ENCODE results near the gene C6orf62. TPM values are rescaled to one million over a fixed set of nuclear protein-coding genes. Genes with fewer than 3 reads are reported as not detected.

C6orf62 gene
- total and polyA plus RNA-seq, 2 donors (not counting 3 experiments of a cell fraction or from before 2014, with no cell fraction given), result 36.5 to 129 TPM

DNA sequence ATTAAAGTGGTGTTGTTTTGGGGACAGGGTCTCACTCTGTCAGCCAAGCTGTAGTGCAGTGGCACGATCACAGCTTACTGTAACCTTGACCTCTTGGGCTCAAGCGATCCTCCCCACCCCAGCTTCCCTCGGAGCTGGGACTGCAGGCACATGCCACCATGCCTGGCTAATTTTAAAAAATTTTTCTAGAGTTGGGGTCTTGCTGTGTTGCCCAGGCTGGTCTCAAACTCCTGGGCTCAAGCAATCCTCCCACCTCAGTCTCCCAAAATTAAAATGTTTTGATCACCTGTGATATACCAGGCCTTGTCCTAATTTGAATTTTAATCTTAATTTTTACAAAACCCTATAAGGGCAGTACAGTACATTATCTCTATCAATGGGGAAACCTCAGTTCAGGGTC lies 26.5 kb downstream of the C6orf62 start:
- intact Hi-C loops (cut with micrococcal nuclease), result loop anchor here (10.0 kb wide), 1 partner anchor 408 kb away; no protein-coding TSS in a partner anchor
- FAIRE-seq, result no peak
- dilution Hi-C loops (cut with MboI; ENCODE audit: extremely low pct_ligation_motif_present, low sequenced_read_pairs), result no loop called here

More for the DNA sequence above, 26.5 kb downstream of the C6orf62 start:
- TF ChIP-seq MYC (IDR thresholded peaks at IDR 0.05; ENCODE audit: low read depth, low read length) (no peak), POLR2AphosphoS5 (IDR thresholded peaks at IDR 0.05; ENCODE audit: insufficient read depth, low read depth, low read length) (no peak), POLR2A (IDR thresholded peaks at IDR 0.05; ENCODE audit: low read depth, low read length) (no peak), JUN (IDR thresholded peaks at IDR 0.05; ENCODE audit: borderline replicate concordance, insufficient read depth, insufficient read length, low read depth) (no peak), EZH2 (IDR thresholded peaks at IDR 0.05; ENCODE audit: borderline replicate concordance, low read depth, low read length, severe bottlenecking) (no peak), FOS (IDR thresholded peaks at IDR 0.05; ENCODE audit: borderline replicate concordance, insufficient read depth, low read length) (no peak), GATA2 (IDR thresholded peaks at IDR 0.05; ENCODE audit: insufficient read depth, insufficient read length, low read depth, low read length) (no peak)
- TF ChIP-seq, protein P1, sequence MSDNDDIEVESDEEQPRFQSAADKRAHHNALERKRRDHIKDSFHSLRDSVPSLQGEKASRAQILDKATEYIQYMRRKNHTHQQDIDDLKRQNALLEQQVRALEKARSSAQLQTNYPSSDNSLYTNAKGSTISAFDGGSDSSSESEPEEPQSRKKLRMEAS (IDR thresholded peaks at IDR 0.05; ENCODE audit: insufficient read depth, insufficient read length), result no peak
- TF ChIP-seq, protein P2, sequence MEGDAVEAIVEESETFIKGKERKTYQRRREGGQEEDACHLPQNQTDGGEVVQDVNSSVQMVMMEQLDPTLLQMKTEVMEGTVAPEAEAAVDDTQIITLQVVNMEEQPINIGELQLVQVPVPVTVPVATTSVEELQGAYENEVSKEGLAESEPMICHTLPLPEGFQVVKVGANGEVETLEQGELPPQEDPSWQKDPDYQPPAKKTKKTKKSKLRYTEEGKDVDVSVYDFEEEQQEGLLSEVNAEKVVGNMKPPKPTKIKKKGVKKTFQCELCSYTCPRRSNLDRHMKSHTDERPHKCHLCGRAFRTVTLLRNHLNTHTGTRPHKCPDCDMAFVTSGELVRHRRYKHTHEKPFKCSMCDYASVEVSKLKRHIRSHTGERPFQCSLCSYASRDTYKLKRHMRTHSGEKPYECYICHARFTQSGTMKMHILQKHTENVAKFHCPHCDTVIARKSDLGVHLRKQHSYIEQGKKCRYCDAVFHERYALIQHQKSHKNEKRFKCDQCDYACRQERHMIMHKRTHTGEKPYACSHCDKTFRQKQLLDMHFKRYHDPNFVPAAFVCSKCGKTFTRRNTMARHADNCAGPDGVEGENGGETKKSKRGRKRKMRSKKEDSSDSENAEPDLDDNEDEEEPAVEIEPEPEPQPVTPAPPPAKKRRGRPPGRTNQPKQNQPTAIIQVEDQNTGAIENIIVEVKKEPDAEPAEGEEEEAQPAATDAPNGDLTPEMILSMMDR (IDR thresholded peaks at IDR 0.05; ENCODE audit: extremely low read depth in 1 of 2, insufficient read depth in 1 of 2, low read depth in 1 of 2, low read length in 2 of 2), result no peak
- Histone ChIP-seq H3K4me3 (replicated peaks in 1 of 3; ENCODE audit: insufficient read depth in 1 of 3, low read depth in 1 of 3, low read length in 3 of 3) (no peak overlapping the region), H3K9ac (replicated peaks; ENCODE audit: extremely low read depth, insufficient read depth, low read length) (no peak overlapping the region), H3K4me2 (ENCODE audit: insufficient read depth, low read length) (no peak overlapping the region), H2AFZ (ENCODE audit: low read depth, low read length) (no peak overlapping the region), H3K36me3 (ENCODE audit: control insufficient read depth in 2 of 2, extremely low read depth in 1 of 2, insufficient read depth in 2 of 2, low read length in 2 of 2) (no peaks in the 10 kb centered on the region), H3K27ac (ENCODE audit: insufficient read depth, low read depth, low read length) (no peak overlapping the region), H3K9me3 (replicated peaks; ENCODE audit: control insufficient read depth, insufficient read depth, low read length) (no peaks in the 10 kb centered on the region), H4K20me1 (replicated peaks; ENCODE audit: control insufficient read depth, extremely low read depth, insufficient read depth, low read length) (no peaks in the 10 kb centered on the region), H3K79me2 (ENCODE audit: control insufficient read depth, insufficient read depth, low read length) (no peaks in the 10 kb centered on the region), H3K27me3 (ENCODE audit: control insufficient read depth in 2 of 2, insufficient read depth in 2 of 2, low read length in 2 of 2) (no peaks in the 10 kb centered on the region), H3K4me1 (ENCODE audit: control insufficient read depth, extremely low read depth, insufficient read depth, low read length) (no peaks in the 10 kb centered on the region), H3K9me1 (replicated peaks; ENCODE audit: control insufficient read depth, extremely low read depth, insufficient read depth, low read length) (no peaks in the 10 kb centered on the region)
- DNase-seq (ENCODE audit: low read depth, low spot score), result no peak
- ChIA-PET CTCF (interaction anchor here (8.8 kb wide), 1 partner anchor 110 kb away, joined by 124 read pairs; no protein-coding TSS in a partner anchor), POLR2A (interaction anchor here (0.6 kb wide), 1 partner anchor 107 kb away, joined by 3 read pairs; no protein-coding TSS in a partner anchor)
- no TSS peak for BruUV-seq (replicated peaks)
